GM12875 (cell line): ENCODE data around the gene RDH8.

Experiments
- H3K4me3 ChIP-seq: one replicate; pipeline ENCODE4 v1.5.1; 2011; ENCODE audit warnings: low read depth, low read length, control low read depth
- CTCF ChIP-seq: IDR thresholded peaks from 2 replicates; pipeline ENCODE4 v1.5.1; 2011; ENCODE audit warnings: low read depth, mild to moderate bottlenecking, control low read depth, inconsistent platforms, low read length, moderate library complexity, borderline replicate concordance; ENCODE audit not compliant: insufficient read depth

Gene RDH8

GRCh38 chr19:10005632-10006334 is 7.5 kb upstream of the RDH8 start:
- no peak overlapping the region for H3K4me3 ChIP-seq
- TF ChIP-seq CTCF = no peak

DNA sequence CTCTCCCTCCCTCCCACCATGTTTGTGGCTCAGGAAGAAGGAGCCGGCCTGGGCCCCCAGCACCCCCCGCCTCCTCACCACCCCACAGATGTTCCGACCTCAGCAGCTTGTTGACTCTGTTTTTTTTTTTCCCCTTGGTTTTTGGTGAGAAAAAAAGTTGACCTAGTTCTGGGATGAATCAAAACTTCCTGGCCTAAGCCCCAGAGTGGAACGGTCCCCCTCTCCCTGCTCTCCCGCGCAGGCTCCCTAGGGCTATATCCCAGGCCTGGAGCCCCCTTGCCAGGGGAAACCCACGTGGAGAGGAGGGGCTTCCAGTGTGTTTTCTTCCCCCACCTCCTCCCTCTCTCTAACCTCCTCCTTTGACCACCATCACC is 7.0 kb upstream of the RDH8 start:
- no peak for TF ChIP-seq CTCF

GRCh38 chr19:10006752-10007323 is 6.4 kb upstream of the RDH8 start:
- no peak for TF ChIP-seq CTCF
- H3K4me3 ChIP-seq = no peak overlapping the region

More for the DNA sequence above, 7.0 kb upstream of the RDH8 start:
- no peak overlapping the region for H3K4me3 ChIP-seq

DNA sequence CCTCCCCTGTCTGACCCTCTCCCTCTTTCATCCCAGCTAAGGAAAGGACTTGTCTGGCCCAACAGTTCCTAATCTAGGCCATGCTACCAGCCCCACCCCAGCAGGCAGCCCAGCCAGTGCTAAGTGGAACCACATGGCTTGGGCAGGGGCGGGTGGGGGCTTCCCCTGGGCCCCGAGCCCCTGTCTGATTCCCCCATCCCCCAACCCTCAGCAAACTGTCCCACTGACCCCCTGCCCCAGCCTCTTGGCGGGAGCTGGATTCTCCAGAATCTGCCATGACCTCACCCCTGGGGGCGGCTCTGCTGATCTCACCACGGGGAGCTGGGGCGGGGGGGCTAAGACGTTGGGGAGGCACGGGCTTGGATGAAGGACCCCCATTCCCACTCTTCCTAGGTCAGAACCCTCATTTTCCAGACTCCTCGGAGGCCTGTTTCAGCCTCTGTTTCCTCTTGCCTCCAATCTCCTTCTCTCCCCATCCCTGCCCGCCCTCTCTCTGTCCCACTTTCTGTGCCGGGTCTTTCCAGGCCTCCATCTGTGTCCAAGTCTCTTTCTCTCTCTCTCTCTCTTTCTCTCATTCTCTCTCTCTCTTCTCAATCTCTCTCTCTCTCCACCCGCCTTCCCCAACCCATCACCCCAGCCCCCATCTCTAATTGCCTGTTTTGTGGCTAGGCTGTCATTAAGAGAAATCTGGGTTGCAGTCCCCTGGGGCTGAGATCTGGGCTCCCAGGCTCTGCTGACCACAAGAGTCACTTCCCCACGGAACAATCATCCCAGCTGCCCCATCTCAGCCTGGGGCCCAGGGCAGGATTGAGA is 5.7 kb upstream of the RDH8 start:
- no peak overlapping the region for H3K4me3 ChIP-seq
- TF ChIP-seq CTCF = no peak

DNA sequence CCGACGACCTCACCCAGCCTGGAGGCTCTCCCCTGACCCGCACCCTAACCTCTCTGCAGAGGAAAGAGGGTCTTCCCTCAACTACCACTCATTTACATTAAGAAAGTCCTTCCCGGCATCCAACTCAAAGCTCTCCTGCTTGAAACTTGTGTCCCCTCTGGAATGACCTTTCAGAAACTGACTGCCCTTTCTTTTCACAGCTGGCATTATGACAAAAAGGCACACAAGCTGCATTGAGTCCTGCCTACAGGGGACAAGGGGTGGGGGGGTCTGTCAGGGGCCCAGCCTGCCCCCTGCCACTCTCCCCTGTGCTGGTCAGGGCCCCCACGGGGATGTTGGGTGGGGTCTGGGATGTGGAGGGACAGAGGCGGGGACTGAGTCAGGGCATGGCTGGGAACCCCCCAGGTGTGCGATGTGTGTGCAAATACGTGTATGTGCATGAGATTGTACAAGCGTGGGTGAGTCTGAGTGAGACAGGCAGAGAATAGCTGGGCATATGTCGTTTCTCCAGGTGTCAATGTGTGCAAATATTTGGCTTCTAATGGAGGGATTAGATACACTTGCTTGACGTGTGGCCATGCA is 5.0 kb upstream of the RDH8 start:
- no peak for TF ChIP-seq CTCF
- no peak overlapping the region for H3K4me3 ChIP-seq

DNA sequence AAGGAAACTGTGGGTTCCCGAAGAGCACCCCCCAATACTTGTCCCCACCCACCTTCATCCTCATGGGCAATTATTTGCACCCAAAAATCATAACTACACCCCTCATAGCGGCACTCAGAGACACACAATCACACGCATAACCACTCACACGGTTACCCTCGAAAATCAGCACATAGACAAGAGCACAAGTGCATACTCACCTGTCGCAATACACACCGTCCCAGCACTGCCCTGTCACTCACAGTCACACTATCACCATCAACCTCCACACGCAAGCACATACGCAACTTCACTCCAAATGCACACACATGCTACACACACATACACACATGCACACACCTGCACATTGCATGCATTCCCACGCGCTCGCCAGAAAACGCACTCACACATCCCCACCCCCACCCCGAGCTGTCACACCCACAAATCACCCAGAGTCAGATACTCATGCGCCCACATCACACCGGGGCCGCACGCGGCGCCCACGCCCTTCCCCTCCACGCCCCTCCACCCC is 3.5 kb upstream of the RDH8 start:
- TF ChIP-seq CTCF = no peak

More for the DNA sequence above, 3.5 kb upstream of the RDH8 start:
- H3K4me3 ChIP-seq = no peak overlapping the region
